ENCODE results near the gene GOT1. TPM values are rescaled to one million over a fixed set of nuclear protein-coding genes. Genes with fewer than 3 reads are reported as not detected.

The GOT1 gene
- total and polyA plus RNA-seq, 10 of the 15 experiments (the other 5 are each of a cell fraction or from before 2014, with no cell fraction given) = 32.5 to 67.5 (median 50.3) TPM

- no peak for TF ChIP-seq MAX (IDR thresholded peaks at IDR 0.05; ENCODE audit: low read depth, low read length)
Measured at GRCh38 chr10:99410146-99410545, 20.3 kb downstream of the GOT1 start (continued).

- no peaks in the 10 kb centered on the region for H3K4me1 ChIP-seq (ENCODE audit: control insufficient read depth, insufficient read depth, low read length)
- no peak overlapping the region for H3K9ac ChIP-seq (ENCODE audit: control insufficient read depth, insufficient read depth, low read length)
- H3K36me3 ChIP-seq (ENCODE audit: control insufficient read depth in 2 of 2, insufficient read depth in 2 of 2, low read length in 1 of 2) = peaks cover 21 to 22% of the 10 kb centered on the region in 2 experiments
- ChIA-PET SMC1A (ENCODE audit: uncharacterized antibody, unreplicated experiment) (interaction anchor here (0.6 kb wide), 1 partner anchor 762 kb away, joined by 3 read pairs; no protein-coding TSS in a partner anchor), POLR2A (no interaction called here), CTCF (interaction anchor here (1.2 kb wide), 1 partner anchor 98 kb away, joined by 3 read pairs; no protein-coding TSS in a partner anchor), RAD21 (ENCODE audit: unreplicated experiment) (no interaction called here)
- DNase-seq (ENCODE audit: low read depth, low spot score) (no peak), ATAC-seq (no peak), FAIRE-seq (no peak)
- no peaks in the 10 kb centered on the region for H3K79me2 ChIP-seq (ENCODE audit: control insufficient read depth, insufficient read depth, low read length)
- H3K9me3 ChIP-seq (replicated peaks; ENCODE audit: control insufficient read depth, insufficient read depth, low read length) = no peaks in the 10 kb centered on the region
- no peaks in the 10 kb centered on the region for H4K20me1 ChIP-seq (ENCODE audit: control insufficient read depth, insufficient read depth)
- no peak overlapping the region for H2AFZ ChIP-seq (ENCODE audit: control insufficient read depth, low read depth, low read length)
- intact Hi-C loops (cut with micrococcal nuclease; ENCODE audit: unreplicated experiment) = no loop called here
- H3K4me2 ChIP-seq (ENCODE audit: control insufficient read depth, insufficient read depth) = no peak overlapping the region
- TF ChIP-seq USF1 (IDR thresholded peaks at IDR 0.05; ENCODE audit: borderline replicate concordance, extremely low read length, insufficient read depth, low read depth, low read length) (no peak), CEBPB (IDR thresholded peaks at IDR 0.05; ENCODE audit: borderline replicate concordance in 1 of 2, low read depth in 2 of 2, low read length in 2 of 2) (no peak), ZNF24 (IDR thresholded peaks at IDR 0.05) (no peak), E4F1 (IDR thresholded peaks at IDR 0.05; ENCODE audit: borderline replicate concordance, partially characterized antibody) (no peak), ATF3 (IDR thresholded peaks at IDR 0.05; ENCODE audit: borderline replicate concordance, extremely low read depth, low read depth, low read length) (no peak), IRF4 (IDR thresholded peaks at IDR 0.05; ENCODE audit: low read depth, low read length) (no peak)
- no TSS peak for BruUV-seq (replicated peaks)
- in situ Hi-C loops (cut with MboI) = no loop called here
- H3K4me3 ChIP-seq = no peak overlapping the region
- 94% methylated on average over 3 of the region's 3 CpGs for WGBS (ENCODE audit: insufficient coverage, insufficient replicate concordance, low lambda C conversion rate, missing lambda C conversion rate)
- no peaks in the 10 kb centered on the region for H3K27me3 ChIP-seq (replicated peaks in 1 of 2; ENCODE audit: control insufficient read depth in 2 of 2, insufficient read depth in 2 of 2, low read length in 1 of 2)
- no peak overlapping the region for H3K27ac ChIP-seq (ENCODE audit: control insufficient read depth, insufficient read depth)
Measured at GRCh38 chr10:99406149-99406548, 24.3 kb downstream of the GOT1 start.

All from GM12878 (cell line).